Measurements from ENCODE around the gene ZNF365.

The ZNF365 gene

DNA sequence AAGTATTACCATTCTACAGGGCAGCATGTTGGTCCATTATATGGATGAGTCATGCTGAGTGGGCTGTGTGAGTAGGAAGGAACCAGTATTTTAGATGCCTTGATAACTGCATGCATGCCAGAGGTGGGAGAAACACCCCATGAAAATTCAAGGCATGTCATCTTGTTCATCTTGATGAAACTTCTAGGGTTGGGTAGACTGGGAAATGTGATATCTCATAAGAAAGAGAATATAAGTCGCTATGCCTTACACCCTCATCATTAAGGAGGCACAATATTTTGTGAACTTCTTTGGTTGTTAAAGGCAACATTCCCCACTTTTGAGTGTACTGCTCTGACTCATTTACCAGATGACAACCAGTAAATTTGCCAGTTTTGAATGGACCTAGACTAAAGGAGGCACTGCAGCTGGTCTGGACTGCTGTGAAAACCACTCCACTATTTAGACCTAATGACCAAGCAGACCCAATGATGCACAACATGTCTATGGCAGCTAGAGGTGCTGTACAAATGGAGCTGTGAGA, 48.0 kb downstream of the ZNF365 start (continued):
- no peak for TF ChIP-seq ZNF565 (CRISPR knock-in tag; conservative IDR thresholded peaks at IDR 0.05; ENCODE audit: low read depth)
- TF ChIP-seq SNAI2 (CRISPR knock-in tag; IDR thresholded peaks at IDR 0.05), result no peak
- no peak for TF ChIP-seq CSDC2 (CRISPR knock-in tag; IDR thresholded peaks at IDR 0.05)
- no peak for TF ChIP-seq ZNF8 (CRISPR knock-in tag; IDR thresholded peaks at IDR 0.05)
- no peak for TF ChIP-seq TCF4 (CRISPR knock-in tag; IDR thresholded peaks at IDR 0.05; ENCODE audit: borderline replicate concordance)
- TF ChIP-seq OSR1 (CRISPR knock-in tag; IDR thresholded peaks at IDR 0.05), result no peak
- no peak for TF ChIP-seq ARNTL (CRISPR knock-in tag; IDR thresholded peaks at IDR 0.05; ENCODE audit: borderline replicate concordance, low read depth)

- TF ChIP-seq RARB (CRISPR knock-in tag; IDR thresholded peaks at IDR 0.05) (no peak), ZNF8 (CRISPR knock-in tag; IDR thresholded peaks at IDR 0.05) (no peak), GLIS3 (CRISPR knock-in tag; IDR thresholded peaks at IDR 0.05) (no peak)
- no peak for ATAC-seq
These were observed 49.9 kb downstream of the ZNF365 start for GRCh38 chr10:62424026-62424425.

- ATAC-seq, result no peak; the same call in 1 of the 3 replicates
- no peak for TF ChIP-seq ZNF565 (CRISPR knock-in tag; conservative IDR thresholded peaks at IDR 0.05; ENCODE audit: low read depth)
- TF ChIP-seq RARB (CRISPR knock-in tag; IDR thresholded peaks at IDR 0.05), result no peak
- TF ChIP-seq PATZ1 (CRISPR knock-in tag; IDR thresholded peaks at IDR 0.05; ENCODE audit: borderline replicate concordance), result no peak
- no peak for TF ChIP-seq POU6F1 (CRISPR knock-in tag; IDR thresholded peaks at IDR 0.05; ENCODE audit: borderline replicate concordance, low read depth)
- no peak for TF ChIP-seq ZNF8 (CRISPR knock-in tag; IDR thresholded peaks at IDR 0.05)
- TF ChIP-seq ZC3H10 (CRISPR knock-in tag; IDR thresholded peaks at IDR 0.05), result no peak
- no peak for TF ChIP-seq ARNTL (CRISPR knock-in tag; IDR thresholded peaks at IDR 0.05; ENCODE audit: borderline replicate concordance, low read depth)
- TF ChIP-seq ZNF70 (CRISPR knock-in tag; IDR thresholded peaks at IDR 0.05), result no peak
- no peak for TF ChIP-seq ISL1 (CRISPR knock-in tag; IDR thresholded peaks at IDR 0.05)
- TF ChIP-seq, protein P1, sequence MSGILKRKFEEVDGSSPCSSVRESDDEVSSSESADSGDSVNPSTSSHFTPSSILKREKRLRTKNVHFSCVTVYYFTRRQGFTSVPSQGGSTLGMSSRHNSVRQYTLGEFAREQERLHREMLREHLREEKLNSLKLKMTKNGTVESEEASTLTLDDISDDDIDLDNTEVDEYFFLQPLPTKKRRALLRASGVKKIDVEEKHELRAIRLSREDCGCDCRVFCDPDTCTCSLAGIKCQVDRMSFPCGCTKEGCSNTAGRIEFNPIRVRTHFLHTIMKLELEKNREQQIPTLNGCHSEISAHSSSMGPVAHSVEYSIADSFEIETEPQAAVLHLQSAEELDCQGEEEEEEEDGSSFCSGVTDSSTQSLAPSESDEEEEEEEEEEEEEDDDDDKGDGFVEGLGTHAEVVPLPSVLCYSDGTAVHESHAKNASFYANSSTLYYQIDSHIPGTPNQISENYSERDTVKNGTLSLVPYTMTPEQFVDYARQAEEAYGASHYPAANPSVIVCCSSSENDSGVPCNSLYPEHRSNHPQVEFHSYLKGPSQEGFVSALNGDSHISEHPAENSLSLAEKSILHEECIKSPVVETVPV (CRISPR knock-in tag; IDR thresholded peaks at IDR 0.05), result no peak
- TF ChIP-seq GLIS3 (CRISPR knock-in tag; IDR thresholded peaks at IDR 0.05), result no peak
- TF ChIP-seq ZFP3 (CRISPR knock-in tag; IDR thresholded peaks at IDR 0.05), result no peak
- TF ChIP-seq CREB5 (CRISPR knock-in tag; IDR thresholded peaks at IDR 0.05; ENCODE audit: low read depth), result no peak
- no peak for TF ChIP-seq ESRRG (CRISPR knock-in tag; IDR thresholded peaks at IDR 0.05)
- no peak for TF ChIP-seq ZFP30 (CRISPR knock-in tag; IDR thresholded peaks at IDR 0.05)
- no peak for TF ChIP-seq TCF4 (CRISPR knock-in tag; IDR thresholded peaks at IDR 0.05; ENCODE audit: borderline replicate concordance)
- TF ChIP-seq SNAI2 (CRISPR knock-in tag; IDR thresholded peaks at IDR 0.05), result no peak
- no peak for TF ChIP-seq TOX (CRISPR knock-in tag; IDR thresholded peaks at IDR 0.05; ENCODE audit: borderline replicate concordance)
- no peak for TF ChIP-seq BACH2 (CRISPR knock-in tag; IDR thresholded peaks at IDR 0.05; ENCODE audit: borderline replicate concordance)
These were observed 51.9 kb downstream of the ZNF365 start for GRCh38 chr10:62426086-62426485.

DNA sequence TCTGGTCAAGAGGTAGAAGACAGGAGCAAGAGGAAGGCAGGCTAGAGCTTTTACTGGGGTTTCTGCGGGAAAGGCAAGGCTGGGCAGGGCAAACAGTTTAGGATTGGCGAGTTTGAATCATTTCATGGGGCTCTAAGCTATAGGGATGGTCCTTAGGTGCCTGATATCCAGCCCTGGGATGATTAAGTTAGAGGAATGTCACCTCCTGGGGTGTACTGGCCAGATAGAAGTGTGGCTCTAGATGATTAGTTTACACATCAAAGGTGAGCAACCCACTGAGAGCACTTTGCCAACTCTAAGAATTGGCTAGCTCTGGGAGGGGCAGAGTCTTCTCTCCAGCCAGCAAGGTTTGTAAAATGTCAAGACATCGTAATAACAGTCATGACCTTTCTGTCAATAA, 52.4 kb downstream of the ZNF365 start:
- ATAC-seq, result no peak
- no peak for TF ChIP-seq ZNF565 (CRISPR knock-in tag; conservative IDR thresholded peaks at IDR 0.05; ENCODE audit: low read depth)
- no peak for TF ChIP-seq ZFP3 (CRISPR knock-in tag; IDR thresholded peaks at IDR 0.05)
- TF ChIP-seq ZC3H10 (CRISPR knock-in tag; IDR thresholded peaks at IDR 0.05), result no peak
- TF ChIP-seq, protein P1 (CRISPR knock-in tag; IDR thresholded peaks at IDR 0.05), result no peak
- TF ChIP-seq CREB5 (CRISPR knock-in tag; IDR thresholded peaks at IDR 0.05; ENCODE audit: low read depth), result no peak
- TF ChIP-seq TCF4 (CRISPR knock-in tag; IDR thresholded peaks at IDR 0.05; ENCODE audit: borderline replicate concordance), result no peak
- TF ChIP-seq ZNF70 (CRISPR knock-in tag; IDR thresholded peaks at IDR 0.05), result no peak
- no peak for TF ChIP-seq ISL1 (CRISPR knock-in tag; IDR thresholded peaks at IDR 0.05)
- TF ChIP-seq, protein P2, sequence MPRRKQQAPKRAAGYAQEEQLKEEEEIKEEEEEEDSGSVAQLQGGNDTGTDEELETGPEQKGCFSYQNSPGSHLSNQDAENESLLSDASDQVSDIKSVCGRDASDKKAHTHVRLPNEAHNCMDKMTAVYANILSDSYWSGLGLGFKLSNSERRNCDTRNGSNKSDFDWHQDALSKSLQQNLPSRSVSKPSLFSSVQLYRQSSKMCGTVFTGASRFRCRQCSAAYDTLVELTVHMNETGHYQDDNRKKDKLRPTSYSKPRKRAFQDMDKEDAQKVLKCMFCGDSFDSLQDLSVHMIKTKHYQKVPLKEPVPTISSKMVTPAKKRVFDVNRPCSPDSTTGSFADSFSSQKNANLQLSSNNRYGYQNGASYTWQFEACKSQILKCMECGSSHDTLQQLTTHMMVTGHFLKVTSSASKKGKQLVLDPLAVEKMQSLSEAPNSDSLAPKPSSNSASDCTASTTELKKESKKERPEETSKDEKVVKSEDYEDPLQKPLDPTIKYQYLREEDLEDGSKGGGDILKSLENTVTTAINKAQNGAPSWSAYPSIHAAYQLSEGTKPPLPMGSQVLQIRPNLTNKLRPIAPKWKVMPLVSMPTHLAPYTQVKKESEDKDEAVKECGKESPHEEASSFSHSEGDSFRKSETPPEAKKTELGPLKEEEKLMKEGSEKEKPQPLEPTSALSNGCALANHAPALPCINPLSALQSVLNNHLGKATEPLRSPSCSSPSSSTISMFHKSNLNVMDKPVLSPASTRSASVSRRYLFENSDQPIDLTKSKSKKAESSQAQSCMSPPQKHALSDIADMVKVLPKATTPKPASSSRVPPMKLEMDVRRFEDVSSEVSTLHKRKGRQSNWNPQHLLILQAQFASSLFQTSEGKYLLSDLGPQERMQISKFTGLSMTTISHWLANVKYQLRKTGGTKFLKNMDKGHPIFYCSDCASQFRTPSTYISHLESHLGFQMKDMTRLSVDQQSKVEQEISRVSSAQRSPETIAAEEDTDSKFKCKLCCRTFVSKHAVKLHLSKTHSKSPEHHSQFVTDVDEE (CRISPR knock-in tag; IDR thresholded peaks at IDR 0.05), result no peak
- no peak for TF ChIP-seq ZFP30 (CRISPR knock-in tag; IDR thresholded peaks at IDR 0.05)
